Measurements from ENCODE around the gene CXCR1.

- TF ChIP-seq CTCF (IDR thresholded peaks at IDR 0.05; ENCODE audit: low read length) (no peak), EZH2 (IDR thresholded peaks at IDR 0.05; ENCODE audit: borderline replicate concordance, low read length) (no peak)
These were observed 35.5 kb upstream of the CXCR1 start for GRCh38 chr2:218202266-218202665.

Measured in OCI-LY1 (cell line).